Transverse colon (tissue), 4 donors: ENCODE measurements around the gene DNAJB1. TPM values are rescaled to one million over a fixed set of nuclear protein-coding genes. Genes with fewer than 3 reads are reported as not detected.

Experiments used
- DNase-seq: peaks from one replicate; pipeline ENCODE4 v3.0.0-alpha.2; 2019
- H3K27ac ChIP-seq, 4 donors: fragments of 200-600 bp; sonication (generic); 2 replicates each; pipeline ENCODE4 v1.5.1; 2016 to 2018; ENCODE audit warnings: inconsistent platforms in 4 of 4
- H3K27me3 ChIP-seq: fragments of 200-600 bp; sonication (generic); 2 replicates; pipeline ENCODE4 v1.5.1; 2017; ENCODE audit warnings: inconsistent platforms
- H3K36me3 ChIP-seq, 4 donors: fragments of 200-600 bp; sonication (generic); 2 replicates each; pipeline ENCODE4 v1.5.1; 2017 to 2019; ENCODE audit warnings: inconsistent platforms in 4 of 4
- H3K4me1 ChIP-seq, 4 donors: fragments of 200-600 bp; sonication (generic); 2 replicates each; pipeline ENCODE4 v1.5.1; 2017 to 2020; ENCODE audit warnings: inconsistent platforms in 4 of 4
- H3K4me3 ChIP-seq, 4 donors: fragments of 200-600 bp; sonication (generic); 1 replicate in 1 of 4; 2 replicates in 3 of 4; pipeline versions ENCODE4 v1.5.1 to v1.6.1; 2017 to 2019; ENCODE audit warnings: inconsistent platforms in 4 of 4
- H3K9me3 ChIP-seq, 2 donors: fragments of 200-600 bp; sonication (generic); 2 replicates each; pipeline ENCODE4 v1.5.1; 2017 to 2019; ENCODE audit warnings: inconsistent platforms in 2 of 2
- CTCF ChIP-seq, 5 experiments: fragments of 200-600 bp in 3 of 5; fragments of 450-650 bp in 2 of 5; sonication (generic) in 3 of 5; IDR thresholded peaks; 1 replicate in 2 of 5; 2 replicates in 3 of 5; pipeline ENCODE4 v1.5.1; 2016 to 2017; ENCODE audit warnings: antibody characterized with exemption in 5 of 5, inconsistent platforms in 3 of 5, mild to moderate bottlenecking in 2 of 5, moderate library complexity in 1 of 5
- EP300 ChIP-seq: sonication (generic); formaldehyde crosslinking; IDR thresholded peaks from one replicate; pipeline ENCODE4 v1.6.1; 2017; ENCODE audit warnings: antibody characterized with exemption, low read depth
- POLR2A ChIP-seq: fragments of 450-650 bp; IDR thresholded peaks from one replicate; pipeline ENCODE4 v1.6.1; 2016; ENCODE audit warnings: antibody characterized with exemption, mild to moderate bottlenecking, moderate library complexity
- POLR2AphosphoS5 ChIP-seq, 3 donors: sonication (generic); formaldehyde crosslinking; IDR thresholded peaks; one replicate each; pipeline ENCODE4 v1.6.1; 2016; ENCODE audit warnings: antibody characterized with exemption in 3 of 3
- WGBS, 2 donors: methylation state at CpG; one replicate each; pipeline ENCODE4 v1.1.5; 2018; ENCODE audit warnings: low coverage in 1 of 2; 5-methylcytosine and 5-hydroxymethylcytosine counted together
- in situ Hi-C, 4 donors: fragments of 200-750 bp; cut with MboI; loops; one replicate each; pipeline versions ENCODE4 v1.15.0 to v1.15.1; 2017; ENCODE audit warnings: low sequenced_read_pairs in 3 of 4, low pct_ligation_motif_present in 1 of 4, low pct_unique_long_range_greater_than_20kb in 1 of 4
- intact Hi-C: fragments of 100-400 bp; cut with DNase I; formaldehyde crosslinking; loops from one replicate; pipeline ENCODE4 v1.15.1; 2023; ENCODE audit warnings: low total_unique reads
- small RNA-seq, 4 donors: library from RNA; depleted of rRNA; stranded (forward); fragments of <200 nt; gene quantifications; one replicate each; pipeline ENCODE3, GENCODE V24; 2016
- total RNA-seq, 4 donors: library from RNA; depleted of rRNA; stranded (reverse); fragments of >200 nt; gene quantifications; one replicate each; pipeline ENCODE4 v1.1.0, GENCODE V29; 2016

Gene DNAJB1
- total RNA-seq, 4 donors from 2014 or later, result 20.3 to 111 (median 93.8) TPM

DNA sequence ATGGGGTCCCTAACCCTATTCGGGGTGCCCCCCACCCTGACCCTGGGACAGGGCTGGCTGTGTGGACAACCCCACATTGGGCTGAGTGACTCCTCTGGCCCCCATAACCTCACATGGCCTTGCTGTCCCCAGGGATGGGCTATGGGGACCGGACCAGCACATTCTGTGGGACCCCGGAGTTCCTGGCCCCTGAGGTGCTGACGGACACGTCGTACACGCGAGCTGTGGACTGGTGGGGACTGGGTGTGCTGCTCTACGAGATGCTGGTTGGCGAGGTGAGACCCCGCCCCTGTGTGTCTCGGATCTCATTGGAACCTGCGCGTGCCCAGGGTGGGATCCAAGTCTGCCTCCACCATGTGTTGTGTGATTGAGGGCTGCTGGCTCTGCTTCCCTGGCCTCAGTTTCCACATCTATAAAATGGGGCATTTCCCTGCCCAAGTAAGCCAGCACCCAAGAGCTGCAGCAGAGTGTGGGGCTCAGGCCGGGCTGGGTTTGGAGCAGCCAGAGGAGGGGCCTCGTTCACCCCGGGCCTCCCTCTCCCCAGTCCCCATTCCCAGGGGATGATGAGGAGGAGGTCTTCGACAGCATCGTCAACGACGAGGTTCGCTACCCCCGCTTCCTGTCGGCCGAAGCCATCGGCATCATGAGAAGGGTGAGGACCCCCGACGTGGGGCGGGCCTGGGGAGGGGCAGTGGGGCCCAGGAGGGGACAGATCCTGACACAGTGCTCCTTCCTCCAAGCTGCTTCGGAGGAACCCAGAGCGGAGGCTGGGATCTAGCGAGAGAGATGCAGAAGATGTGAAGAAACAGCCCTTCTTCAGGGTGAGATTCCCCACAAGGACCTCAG lies 47.9 kb downstream of the DNAJB1 start:
- H3K36me3 ChIP-seq, result peaks cover 0 to 3% (median 0%) of the 10 kb centered on the region in 4 donors
- TF ChIP-seq EP300, result no peak
- TF ChIP-seq POLR2A, result no peak
- no peak for TF ChIP-seq POLR2AphosphoS5 (IDR thresholded peaks at IDR 0.05)
- TF ChIP-seq CTCF (IDR thresholded peaks at IDR 0.05), result no peak
- in situ Hi-C loops (loop anchor here in 1 of 4 donors (25.0 kb wide), 1 partner anchor 283 kb away; no protein-coding TSS in a partner anchor), intact Hi-C loops (loop anchor here (10.0 kb wide), 1 partner anchor 325 kb away; no protein-coding TSS in a partner anchor)
- WGBS, 2 donors, result 90 to 100% methylated on average over 1 to 31 of the region's 32 CpGs
- no peak for DNase-seq
- H3K27ac ChIP-seq, result no peak overlapping the region
- H3K27me3 ChIP-seq, result peaks cover 29% of the 10 kb centered on the region
- H3K4me3 ChIP-seq, result no peak overlapping the region
- no peaks in the 10 kb centered on the region for H3K9me3 ChIP-seq
- H3K4me1 ChIP-seq, result peaks cover 14 to 32% (median 26%) of the 10 kb centered on the region in 4 donors

GRCh38 chr19:14467816-14468215 lies 50.4 kb downstream of the DNAJB1 start:
- H3K4me1 ChIP-seq, result peaks cover 9 to 12% (median 10%) of the 10 kb centered on the region in 4 donors
- peaks cover 0 to 12% (median 3%) of the 10 kb centered on the region in 4 donors for H3K36me3 ChIP-seq
- no peak for DNase-seq
- WGBS, 2 donors, result 76 to 100% methylated on average over 4 to 9 of the region's 9 CpGs
- TF ChIP-seq POLR2AphosphoS5 (IDR thresholded peaks at IDR 0.05), result no peak
- no peak for TF ChIP-seq POLR2A
- no peak for TF ChIP-seq CTCF (IDR thresholded peaks at IDR 0.05)
- no peak for TF ChIP-seq EP300
- peaks cover 6% of the 10 kb centered on the region for H3K27me3 ChIP-seq
- in situ Hi-C loops (loop anchor here in 1 of 4 donors (25.0 kb wide), 1 partner anchor 281 kb away; no protein-coding TSS in a partner anchor), intact Hi-C loops (no loop called here)
- H3K4me3 ChIP-seq, result no peak overlapping the region
- no peaks in the 10 kb centered on the region for H3K9me3 ChIP-seq
- H3K27ac ChIP-seq, result no peak overlapping the region

GRCh38 chr19:14467391-14467790 lies 50.8 kb downstream of the DNAJB1 start:
- H3K27ac ChIP-seq, result no peak overlapping the region
- no peak for DNase-seq
- no peaks in the 10 kb centered on the region for H3K9me3 ChIP-seq
- no peak for TF ChIP-seq EP300
- TF ChIP-seq POLR2A, result no peak
- TF ChIP-seq CTCF (IDR thresholded peaks at IDR 0.05), result no peak
- TF ChIP-seq POLR2AphosphoS5 (IDR thresholded peaks at IDR 0.05), result no peak
- peaks cover 0 to 12% (median 3%) of the 10 kb centered on the region in 4 donors for H3K36me3 ChIP-seq
- in situ Hi-C loops, result loop anchor here in 1 of 4 donors (25.0 kb wide), 1 partner anchor 280 kb away; no protein-coding TSS in a partner anchor
- H3K4me3 ChIP-seq, result no peak overlapping the region
- peaks cover 2% of the 10 kb centered on the region for H3K27me3 ChIP-seq
- WGBS, 2 donors, result 70 to 91% methylated on average over 2 to 12 of the region's 12 CpGs
- peaks cover 6 to 8% (median 6%) of the 10 kb centered on the region in 4 donors for H3K4me1 ChIP-seq
- intact Hi-C loops, result no loop called here

Small RNA genes lying within 50 kb of the gene (small RNA-seq; reads per million reads assigned to genes)
- gene SNRPGP15, result 0 reads per million in 4 donors

Other genes with a start within 250 kb of the DNAJB1 start
- 100 to 1,000 TPM in 3 of 4 donors, 10 to 100 TPM in 1; 77.4 to 257 (median 136) TPM for gene ADGRE5, start 137.0 kb downstream of the DNAJB1 start, total RNA-seq
- 100 to 1,000 TPM in 3 of 4 donors, 10 to 100 TPM in 1; 66.4 to 286 (median 163) TPM for gene DDX39A, start 99.1 kb downstream of the DNAJB1 start, total RNA-seq
- gene PKN1, start 85.1 kb downstream of the DNAJB1 start, total RNA-seq, result 100 to 1,000 TPM in 1 of 4 donors, 10 to 100 TPM in 3; 29.1 to 129 (median 55.0) TPM
- 1 to 10 TPM in 2 of 4 donors, not detected in 2; 1.1 to 1.2 TPM for gene PTGER1, start 43.0 kb downstream of the DNAJB1 start, total RNA-seq
- gene GIPC1, start 22.3 kb downstream of the DNAJB1 start, total RNA-seq, result 100 to 1,000 TPM; 295 to 569 (median 362) TPM
- gene TECR, start 11.2 kb upstream of the DNAJB1 start, total RNA-seq, result 100 to 1,000 TPM in 1 of 4 donors, 10 to 100 TPM in 3; 36.6 to 145 (median 69.3) TPM
- gene NDUFB7, start 53.7 kb upstream of the DNAJB1 start, total RNA-seq, result 100 to 1,000 TPM; 380 to 710 (median 454) TPM
- 1 to 10 TPM in 1 of 4 donors, under 1 TPM in 1, not detected in 2; 0.41 to 4.9 TPM for gene CLEC17A, start 64.7 kb upstream of the DNAJB1 start, total RNA-seq
- gene ADGRE3, start 156.4 kb upstream of the DNAJB1 start, total RNA-seq, result not detected
- gene ZNF333, start 171.7 kb upstream of the DNAJB1 start, total RNA-seq, result 10 to 100 TPM; 10.1 to 31.4 (median 16.1) TPM